K562 (cell line): Measurements from ENCODE around the gene TNFAIP3. TPM values are rescaled to one million over a fixed set of nuclear protein-coding genes. Genes with fewer than 3 reads are reported as not detected.
A peak's percentile ranks its signal among the peaks of the same experiment; 100 is the strongest.

ENCODE experiments used
- ATF7 ChIP-seq: fragments of 450-650 bp; IDR thresholded peaks from 2 replicates; pipeline ENCODE4 v1.7.1; 2014; ENCODE audit warnings: mild to moderate bottlenecking, moderate library complexity
- CBFA2T2 ChIP-seq: fragments of 450-650 bp; conservative IDR thresholded peaks from 2 replicates; pipeline ENCODE4 v1.6.1; 2017; ENCODE audit warnings: mild to moderate bottlenecking
- DACH1 ChIP-seq: fragments of 450-650 bp; IDR thresholded peaks from 2 replicates; pipeline ENCODE4 v1.6.1; 2018; ENCODE audit not compliant: partially characterized antibody
- GATAD2A ChIP-seq: fragments of 450-650 bp; IDR thresholded peaks from 2 replicates; pipeline ENCODE4 v1.6.1; 2017
- JUND ChIP-seq, 2 experiments: IDR thresholded peaks; 2 replicates in 1 of 2; 3 replicates in 1 of 2; pipeline ENCODE4 v1.6.1; 2011; ENCODE audit warnings: borderline replicate concordance in 2 of 2, low read depth in 2 of 2, low read length in 2 of 2, improper control_type of control experiment in 1 of 2, missing biosample characterization in 1 of 2, missing genetic modification characterization in 1 of 2, missing genetic modification reagents in 1 of 2
- NR2C2 ChIP-seq, 2 experiments: fragments of 200-800 bp in 1 of 2; sonication (Bioruptor generic) in 1 of 2; sonication (generic) in 1 of 2; formaldehyde crosslinking in 1 of 2; IDR thresholded peaks; 2 replicates each; pipeline versions ENCODE4 v1.6.1 to v1.8.0; 2016 to 2022; ENCODE audit warnings: mild to moderate bottlenecking in 1 of 2, missing compliant biosample characterization in 1 of 2, missing genetic modification characterization in 1 of 2, missing genetic modification reagents in 1 of 2
- PCBP1 ChIP-seq: fragments of 200-400 bp; formaldehyde crosslinking; IDR thresholded peaks from 2 replicates; pipeline ENCODE4 v1.6.1; 2018; ENCODE audit warnings: mild to moderate bottlenecking, low read depth, low read length; ENCODE audit not compliant: poor library complexity, severe bottlenecking
- PRMT5 ChIP-seq: sonication (generic); formaldehyde crosslinking; IDR thresholded peaks from 2 replicates; pipeline ENCODE4 v1.5.0; 2020; ENCODE audit warnings: missing genetic modification reagents
- RBFOX2 ChIP-seq: fragments of 200-400 bp; formaldehyde crosslinking; IDR thresholded peaks from 2 replicates; pipeline ENCODE4 v1.6.1; 2017; ENCODE audit warnings: low read depth, mild to moderate bottlenecking, low read length, moderate library complexity
- TEAD2 ChIP-seq: fragments of 450-650 bp; IDR thresholded peaks from 2 replicates; pipeline ENCODE4 v1.6.1; 2016; ENCODE audit warnings: missing genetic modification characterization, control low read depth, missing compliant biosample characterization
- U2AF1 ChIP-seq: fragments of 200-400 bp; formaldehyde crosslinking; optimal IDR thresholded peaks from 2 replicates; pipeline ENCODE3; 2017; ENCODE audit warnings: mild to moderate bottlenecking, low read depth, low read length, moderate library complexity
- U2AF2 ChIP-seq: fragments of 200-400 bp; formaldehyde crosslinking; optimal IDR thresholded peaks from 2 replicates; pipeline ENCODE3; 2017; ENCODE audit warnings: low read depth, mild to moderate bottlenecking, low read length
- XRCC5 ChIP-seq: fragments of 200-400 bp; formaldehyde crosslinking; IDR thresholded peaks from 2 replicates; pipeline ENCODE4 v1.6.1; 2017; ENCODE audit warnings: low read depth, mild to moderate bottlenecking, low read length
- ZNF175 ChIP-seq: fragments of 200-800 bp; sonication (Bioruptor generic); IDR thresholded peaks from 2 replicates; pipeline ENCODE4 v1.6.1; 2016; ENCODE audit warnings: low read depth, mild to moderate bottlenecking, missing genetic modification characterization, missing compliant biosample characterization
- polyA plus RNA-seq, 8 experiments: library from polyadenylated mRNA; depleted of rRNA in 4 of 8; stranded (reverse) in 5 of 8; unstranded in 3 of 8; fragments of >200 nt; fragmentation: Nextera tagmentation in 2 of 8; fragmentation: Illumina TruSeq in 1 of 8; extraction: Ambion mirVana in 2 of 8; extraction: Trizol in 1 of 8; gene quantifications; 2 replicates each; pipeline versions ENCODE4 v1.2.1 to v1.2.3, GENCODE V29; 2011 to 2014; ENCODE audit warnings: inconsistent platforms in 1 of 8, missing spikeins in 1 of 8
- total RNA-seq, 7 experiments: library from RNA; depleted of rRNA in 6 of 7; stranded (reverse); fragments of >200 nt in 6 of 7; fragmentation: Illumina TruSeq in 2 of 7; extraction: Trizol in 2 of 7; gene quantifications; 2 replicates each; pipeline versions ENCODE4 v1.2.1 to v1.2.3, GENCODE V29; 2011 to 2021; ENCODE audit warnings: low replicate concordance in 1 of 7
- TF ChIP-seq, protein P1 (sequence below): fragments of 450-650 bp; IDR thresholded peaks from 2 replicates; pipeline ENCODE4 v1.6.1; 2016; ENCODE audit warnings: mild to moderate bottlenecking, moderate library complexity

TNFAIP3 gene
- total and polyA plus RNA-seq, 9 of the 15 experiments (the other 6 are each of a cell fraction or from before 2014, with no cell fraction given) = 0.79 to 17.0 (median 6.4) TPM

DNA sequence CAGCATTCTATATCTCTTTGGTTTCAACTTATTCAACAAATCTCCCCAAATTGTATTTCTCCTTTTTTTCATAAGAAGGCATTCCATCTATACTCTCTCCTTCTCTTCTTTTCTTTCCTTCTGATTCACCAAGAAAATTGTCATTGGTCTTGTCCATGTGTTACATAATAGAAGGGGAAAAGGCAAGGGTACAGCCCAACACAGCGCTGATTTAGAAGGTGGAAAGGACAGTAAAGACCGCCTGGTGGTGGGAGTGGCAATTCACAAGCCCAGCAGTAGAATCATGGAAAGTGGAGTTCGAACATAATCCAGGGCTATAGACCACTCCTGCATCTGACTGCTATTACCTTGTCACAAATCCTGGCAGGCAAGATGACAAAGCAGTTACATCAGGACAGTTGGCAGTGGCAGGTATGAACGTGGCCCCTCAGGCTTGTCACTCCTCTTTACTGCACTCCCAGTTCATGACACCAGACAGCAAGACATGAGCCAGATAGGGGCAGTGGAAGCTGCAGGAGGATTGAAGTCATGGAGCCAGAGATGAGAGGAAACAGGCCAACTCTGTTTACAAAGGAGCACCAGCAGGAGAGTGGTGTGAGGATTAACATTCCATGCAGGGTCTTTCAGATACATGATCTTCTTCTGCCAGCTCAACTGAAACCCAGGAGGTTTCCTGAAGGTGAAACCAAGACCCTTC lies 2.1 kb upstream of the TNFAIP3 start (continued):
- no peak for TF ChIP-seq U2AF2
- TF ChIP-seq, protein P1, sequence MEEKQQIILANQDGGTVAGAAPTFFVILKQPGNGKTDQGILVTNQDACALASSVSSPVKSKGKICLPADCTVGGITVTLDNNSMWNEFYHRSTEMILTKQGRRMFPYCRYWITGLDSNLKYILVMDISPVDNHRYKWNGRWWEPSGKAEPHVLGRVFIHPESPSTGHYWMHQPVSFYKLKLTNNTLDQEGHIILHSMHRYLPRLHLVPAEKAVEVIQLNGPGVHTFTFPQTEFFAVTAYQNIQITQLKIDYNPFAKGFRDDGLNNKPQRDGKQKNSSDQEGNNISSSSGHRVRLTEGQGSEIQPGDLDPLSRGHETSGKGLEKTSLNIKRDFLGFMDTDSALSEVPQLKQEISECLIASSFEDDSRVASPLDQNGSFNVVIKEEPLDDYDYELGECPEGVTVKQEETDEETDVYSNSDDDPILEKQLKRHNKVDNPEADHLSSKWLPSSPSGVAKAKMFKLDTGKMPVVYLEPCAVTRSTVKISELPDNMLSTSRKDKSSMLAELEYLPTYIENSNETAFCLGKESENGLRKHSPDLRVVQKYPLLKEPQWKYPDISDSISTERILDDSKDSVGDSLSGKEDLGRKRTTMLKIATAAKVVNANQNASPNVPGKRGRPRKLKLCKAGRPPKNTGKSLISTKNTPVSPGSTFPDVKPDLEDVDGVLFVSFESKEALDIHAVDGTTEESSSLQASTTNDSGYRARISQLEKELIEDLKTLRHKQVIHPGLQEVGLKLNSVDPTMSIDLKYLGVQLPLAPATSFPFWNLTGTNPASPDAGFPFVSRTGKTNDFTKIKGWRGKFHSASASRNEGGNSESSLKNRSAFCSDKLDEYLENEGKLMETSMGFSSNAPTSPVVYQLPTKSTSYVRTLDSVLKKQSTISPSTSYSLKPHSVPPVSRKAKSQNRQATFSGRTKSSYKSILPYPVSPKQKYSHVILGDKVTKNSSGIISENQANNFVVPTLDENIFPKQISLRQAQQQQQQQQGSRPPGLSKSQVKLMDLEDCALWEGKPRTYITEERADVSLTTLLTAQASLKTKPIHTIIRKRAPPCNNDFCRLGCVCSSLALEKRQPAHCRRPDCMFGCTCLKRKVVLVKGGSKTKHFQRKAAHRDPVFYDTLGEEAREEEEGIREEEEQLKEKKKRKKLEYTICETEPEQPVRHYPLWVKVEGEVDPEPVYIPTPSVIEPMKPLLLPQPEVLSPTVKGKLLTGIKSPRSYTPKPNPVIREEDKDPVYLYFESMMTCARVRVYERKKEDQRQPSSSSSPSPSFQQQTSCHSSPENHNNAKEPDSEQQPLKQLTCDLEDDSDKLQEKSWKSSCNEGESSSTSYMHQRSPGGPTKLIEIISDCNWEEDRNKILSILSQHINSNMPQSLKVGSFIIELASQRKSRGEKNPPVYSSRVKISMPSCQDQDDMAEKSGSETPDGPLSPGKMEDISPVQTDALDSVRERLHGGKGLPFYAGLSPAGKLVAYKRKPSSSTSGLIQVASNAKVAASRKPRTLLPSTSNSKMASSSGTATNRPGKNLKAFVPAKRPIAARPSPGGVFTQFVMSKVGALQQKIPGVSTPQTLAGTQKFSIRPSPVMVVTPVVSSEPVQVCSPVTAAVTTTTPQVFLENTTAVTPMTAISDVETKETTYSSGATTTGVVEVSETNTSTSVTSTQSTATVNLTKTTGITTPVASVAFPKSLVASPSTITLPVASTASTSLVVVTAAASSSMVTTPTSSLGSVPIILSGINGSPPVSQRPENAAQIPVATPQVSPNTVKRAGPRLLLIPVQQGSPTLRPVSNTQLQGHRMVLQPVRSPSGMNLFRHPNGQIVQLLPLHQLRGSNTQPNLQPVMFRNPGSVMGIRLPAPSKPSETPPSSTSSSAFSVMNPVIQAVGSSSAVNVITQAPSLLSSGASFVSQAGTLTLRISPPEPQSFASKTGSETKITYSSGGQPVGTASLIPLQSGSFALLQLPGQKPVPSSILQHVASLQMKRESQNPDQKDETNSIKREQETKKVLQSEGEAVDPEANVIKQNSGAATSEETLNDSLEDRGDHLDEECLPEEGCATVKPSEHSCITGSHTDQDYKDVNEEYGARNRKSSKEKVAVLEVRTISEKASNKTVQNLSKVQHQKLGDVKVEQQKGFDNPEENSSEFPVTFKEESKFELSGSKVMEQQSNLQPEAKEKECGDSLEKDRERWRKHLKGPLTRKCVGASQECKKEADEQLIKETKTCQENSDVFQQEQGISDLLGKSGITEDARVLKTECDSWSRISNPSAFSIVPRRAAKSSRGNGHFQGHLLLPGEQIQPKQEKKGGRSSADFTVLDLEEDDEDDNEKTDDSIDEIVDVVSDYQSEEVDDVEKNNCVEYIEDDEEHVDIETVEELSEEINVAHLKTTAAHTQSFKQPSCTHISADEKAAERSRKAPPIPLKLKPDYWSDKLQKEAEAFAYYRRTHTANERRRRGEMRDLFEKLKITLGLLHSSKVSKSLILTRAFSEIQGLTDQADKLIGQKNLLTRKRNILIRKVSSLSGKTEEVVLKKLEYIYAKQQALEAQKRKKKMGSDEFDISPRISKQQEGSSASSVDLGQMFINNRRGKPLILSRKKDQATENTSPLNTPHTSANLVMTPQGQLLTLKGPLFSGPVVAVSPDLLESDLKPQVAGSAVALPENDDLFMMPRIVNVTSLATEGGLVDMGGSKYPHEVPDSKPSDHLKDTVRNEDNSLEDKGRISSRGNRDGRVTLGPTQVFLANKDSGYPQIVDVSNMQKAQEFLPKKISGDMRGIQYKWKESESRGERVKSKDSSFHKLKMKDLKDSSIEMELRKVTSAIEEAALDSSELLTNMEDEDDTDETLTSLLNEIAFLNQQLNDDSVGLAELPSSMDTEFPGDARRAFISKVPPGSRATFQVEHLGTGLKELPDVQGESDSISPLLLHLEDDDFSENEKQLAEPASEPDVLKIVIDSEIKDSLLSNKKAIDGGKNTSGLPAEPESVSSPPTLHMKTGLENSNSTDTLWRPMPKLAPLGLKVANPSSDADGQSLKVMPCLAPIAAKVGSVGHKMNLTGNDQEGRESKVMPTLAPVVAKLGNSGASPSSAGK = peak; percentile 75
- TF ChIP-seq XRCC5 = no peak
- TF ChIP-seq CBFA2T2 = no peak
- TF ChIP-seq PCBP1 = no peak
- TF ChIP-seq NR2C2 (CRISPR knock-in tag; IDR thresholded peaks at IDR 0.05) = no peak
- no peak; the same call in none of the 2 replicates for TF ChIP-seq NR2C2 (tag; IDR thresholded peaks at IDR 0.05)
- TF ChIP-seq U2AF1 = no peak
- TF ChIP-seq DACH1 = no peak
- no peak for TF ChIP-seq RBFOX2
- TF ChIP-seq GATAD2A = peak; percentile 75; the same call in 1 of the 2 replicates
- TF ChIP-seq ATF7 = no peak
- TF ChIP-seq PRMT5 = no peak
- no peak for TF ChIP-seq TEAD2 (tag)
- peak; percentile 45; the same call in 1 of the 2 replicates for TF ChIP-seq JUND (IDR thresholded peaks at IDR 0.05; ENCODE audit: borderline replicate concordance, low read depth, low read length)
- TF ChIP-seq JUND (tag; IDR thresholded peaks at IDR 0.05; ENCODE audit: borderline replicate concordance, low read depth, low read length) = peak; percentile 58; the same call in 2 of the 3 replicates
- TF ChIP-seq ZNF175 = peak; percentile 83
